ENCODE results near the gene FHIT.

FHIT gene

DNA sequence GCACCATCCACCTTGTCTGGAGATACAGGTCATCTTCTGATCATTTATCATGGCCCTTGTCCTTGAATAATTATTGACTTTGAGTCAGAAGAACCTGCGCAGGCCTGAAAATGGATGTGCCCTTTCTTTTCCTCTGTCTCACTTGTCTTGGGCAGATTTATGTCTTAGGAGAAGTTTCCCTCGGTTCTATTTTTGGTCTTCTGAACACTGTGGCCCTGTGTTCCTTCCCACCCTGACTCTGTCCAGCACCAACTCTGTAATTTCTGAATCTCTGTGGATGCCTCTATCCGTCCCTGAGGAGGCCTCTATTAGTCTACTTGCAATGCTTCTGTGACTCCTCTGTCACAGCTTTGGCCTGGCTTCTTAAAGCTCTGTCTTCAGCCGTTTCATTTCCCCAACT lies 1520.7 kb downstream of the FHIT start:
- no peak overlapping the region for H3K4me3 Mint-ChIP-seq
- H3K4me1 Mint-ChIP-seq: peaks cover 66% of the 10 kb centered on the region
- peaks cover 5% of the 10 kb centered on the region for H3K27me3 Mint-ChIP-seq (ENCODE audit: low read depth, poor library complexity)
- H3K27ac Mint-ChIP-seq: peak overlapping the region; percentile 62
- no peaks in the 10 kb centered on the region for H3K36me3 Mint-ChIP-seq (ENCODE audit: low read depth)
- H3K9me3 Mint-ChIP-seq: no peaks in the 10 kb centered on the region
- no peak for DNase-seq
- TF ChIP-seq, protein P1, sequence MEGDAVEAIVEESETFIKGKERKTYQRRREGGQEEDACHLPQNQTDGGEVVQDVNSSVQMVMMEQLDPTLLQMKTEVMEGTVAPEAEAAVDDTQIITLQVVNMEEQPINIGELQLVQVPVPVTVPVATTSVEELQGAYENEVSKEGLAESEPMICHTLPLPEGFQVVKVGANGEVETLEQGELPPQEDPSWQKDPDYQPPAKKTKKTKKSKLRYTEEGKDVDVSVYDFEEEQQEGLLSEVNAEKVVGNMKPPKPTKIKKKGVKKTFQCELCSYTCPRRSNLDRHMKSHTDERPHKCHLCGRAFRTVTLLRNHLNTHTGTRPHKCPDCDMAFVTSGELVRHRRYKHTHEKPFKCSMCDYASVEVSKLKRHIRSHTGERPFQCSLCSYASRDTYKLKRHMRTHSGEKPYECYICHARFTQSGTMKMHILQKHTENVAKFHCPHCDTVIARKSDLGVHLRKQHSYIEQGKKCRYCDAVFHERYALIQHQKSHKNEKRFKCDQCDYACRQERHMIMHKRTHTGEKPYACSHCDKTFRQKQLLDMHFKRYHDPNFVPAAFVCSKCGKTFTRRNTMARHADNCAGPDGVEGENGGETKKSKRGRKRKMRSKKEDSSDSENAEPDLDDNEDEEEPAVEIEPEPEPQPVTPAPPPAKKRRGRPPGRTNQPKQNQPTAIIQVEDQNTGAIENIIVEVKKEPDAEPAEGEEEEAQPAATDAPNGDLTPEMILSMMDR (IDR thresholded peaks at IDR 0.05): no peak

DNA sequence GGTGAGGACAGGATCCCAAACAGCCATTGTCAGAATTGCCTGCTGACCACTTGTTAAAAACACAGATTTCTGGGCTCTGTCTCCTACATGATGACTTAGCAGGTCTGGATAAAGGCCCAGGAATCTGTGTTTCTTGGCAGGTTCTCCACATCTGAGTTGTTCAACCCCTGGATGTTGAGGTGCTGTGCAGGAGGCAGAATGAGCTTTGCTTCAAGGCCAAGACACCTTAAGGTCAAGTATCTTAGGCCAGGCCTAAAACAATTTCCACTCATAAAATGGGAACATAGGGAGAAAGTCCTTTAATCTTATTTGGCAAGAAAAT lies 1522.7 kb downstream of the FHIT start:
- Mint-ChIP-seq H3K27ac (peak overlapping the region; percentile 77), H3K4me3 (no peak overlapping the region)
- TF ChIP-seq, protein P1 (IDR thresholded peaks at IDR 0.05): no peak

DNA sequence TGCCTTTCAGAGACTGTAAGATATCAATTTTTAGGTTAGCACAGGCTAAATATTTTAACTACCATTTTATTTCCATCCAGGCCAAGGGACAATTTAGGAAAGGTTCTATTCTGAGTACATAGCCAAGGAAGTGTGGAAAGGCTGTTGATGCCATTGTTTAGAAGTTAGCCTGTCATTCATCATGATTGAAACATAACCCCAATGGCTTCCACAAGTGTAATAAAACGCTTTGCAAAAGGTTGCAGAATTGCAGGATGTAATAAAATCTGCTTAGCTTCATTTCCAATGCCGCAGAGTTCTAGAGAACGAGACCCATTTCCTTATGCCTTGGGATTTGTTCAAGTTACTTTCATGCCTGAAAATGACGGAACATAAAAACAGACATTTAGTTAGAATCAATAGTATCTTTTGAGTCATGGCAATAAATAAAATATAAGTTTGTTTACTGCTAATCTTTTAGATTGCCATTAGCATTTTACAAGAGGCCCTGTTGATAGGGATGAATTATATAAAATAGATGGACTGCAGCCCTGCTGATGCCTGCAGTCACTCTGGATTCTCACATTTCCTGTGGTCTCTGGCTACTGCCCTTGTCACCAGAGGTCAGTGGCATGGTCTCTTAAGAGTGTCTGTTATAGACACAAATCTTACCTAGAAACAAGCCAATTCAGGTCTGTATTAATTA lies 1523.2 kb downstream of the FHIT start:
- H3K9me3 Mint-ChIP-seq: peaks cover 9% of the 10 kb centered on the region
- peaks cover 6% of the 10 kb centered on the region for H3K36me3 Mint-ChIP-seq (ENCODE audit: low read depth)
- H3K27ac Mint-ChIP-seq: peak overlapping the region; percentile 43
- H3K4me3 Mint-ChIP-seq: no peak overlapping the region
- TF ChIP-seq, protein P1 (IDR thresholded peaks at IDR 0.05): no peak
- peaks cover 8% of the 10 kb centered on the region for H3K27me3 Mint-ChIP-seq (ENCODE audit: low read depth, poor library complexity)
- H3K4me1 Mint-ChIP-seq: peaks cover 53% of the 10 kb centered on the region
- no peak for DNase-seq

More for the DNA sequence above, 1522.7 kb downstream of the FHIT start:
- Mint-ChIP-seq H3K27me3 (ENCODE audit: low read depth, poor library complexity) (peaks cover 8% of the 10 kb centered on the region), H3K4me1 (peaks cover 58% of the 10 kb centered on the region), H3K36me3 (ENCODE audit: low read depth) (peaks cover 6% of the 10 kb centered on the region), H3K9me3 (peaks cover 9% of the 10 kb centered on the region)
- DNase-seq: no peak

DNA sequence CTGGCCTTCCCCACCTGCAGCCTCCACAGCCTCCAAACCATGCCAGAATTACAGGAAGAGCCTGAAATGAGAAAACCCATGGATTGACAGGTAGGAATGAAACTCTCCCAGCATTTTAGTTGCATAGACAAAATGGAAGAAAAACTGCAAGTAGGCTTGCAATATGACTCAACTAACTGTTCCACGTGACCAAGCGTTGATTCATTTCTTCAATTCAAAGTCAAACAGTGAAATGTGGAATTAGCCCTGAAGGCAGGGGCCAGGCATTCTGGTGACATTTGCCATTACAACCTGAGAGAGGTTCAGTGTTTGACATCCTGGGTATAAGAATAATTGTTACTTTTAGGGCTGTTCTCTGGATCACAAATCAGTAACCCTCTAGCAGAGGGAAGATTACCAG lies 1525.0 kb downstream of the FHIT start:
- Mint-ChIP-seq H3K4me1 (peaks cover 37% of the 10 kb centered on the region), H3K4me3 (no peak overlapping the region), H3K9me3 (peaks cover 9% of the 10 kb centered on the region), H3K27ac (no peak overlapping the region), H3K27me3 (ENCODE audit: low read depth, poor library complexity) (peaks cover 6% of the 10 kb centered on the region), H3K36me3 (ENCODE audit: low read depth) (peaks cover 6% of the 10 kb centered on the region)
- no peak for DNase-seq
- TF ChIP-seq, protein P1 (IDR thresholded peaks at IDR 0.05): no peak

DNA sequence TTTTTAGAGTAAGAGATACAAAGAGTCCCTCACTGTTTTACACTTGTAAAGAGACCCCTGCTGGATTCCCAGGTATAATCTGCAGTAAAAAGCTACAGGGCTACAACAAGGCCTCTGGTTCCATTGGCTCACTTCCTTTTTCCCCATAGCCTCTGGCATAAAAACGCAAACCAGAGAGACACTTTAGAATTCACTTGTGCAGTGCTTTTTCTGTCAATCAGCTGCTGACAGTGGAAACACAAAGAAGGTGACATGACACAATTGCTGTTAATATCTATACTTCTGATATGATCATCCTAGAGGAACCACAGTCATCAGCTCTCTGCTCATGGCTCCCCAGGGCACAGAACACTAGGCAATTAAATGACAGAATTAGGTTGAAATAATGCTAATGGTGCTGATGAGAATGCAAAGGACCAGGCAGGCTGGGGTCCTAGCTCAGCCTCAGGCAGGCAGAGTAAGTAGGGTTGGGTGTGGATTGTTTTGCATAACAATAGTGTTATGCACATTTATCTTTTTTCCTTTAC lies 1533.5 kb downstream of the FHIT start:
- peaks cover 4% of the 10 kb centered on the region for H3K4me1 Mint-ChIP-seq
- no peak for DNase-seq

More for the DNA sequence above, 1533.5 kb downstream of the FHIT start:
- H3K9me3 Mint-ChIP-seq: peaks cover 27% of the 10 kb centered on the region
- H3K4me3 Mint-ChIP-seq: no peak overlapping the region
- H3K27me3 Mint-ChIP-seq (ENCODE audit: low read depth, poor library complexity): peaks cover 6% of the 10 kb centered on the region
- no peak overlapping the region for H3K27ac Mint-ChIP-seq
- peaks cover 9% of the 10 kb centered on the region for H3K36me3 Mint-ChIP-seq (ENCODE audit: low read depth)
- TF ChIP-seq, protein P1 (IDR thresholded peaks at IDR 0.05): no peak
